Glomerular endothelial cell (primary cell): ENCODE measurements around the gene MTIF2. TPM values are rescaled to one million over a fixed set of nuclear protein-coding genes. Genes with fewer than 3 reads are reported as not detected.
"Not testable (repeated sequence)": the region's sequence is repeated elsewhere in the genome, so short reads cannot be mapped to it uniquely, and the experiment has no call there.

Experiments used
- DNase-seq: peaks from one replicate; pipeline ENCODE4 v3.0.0-alpha.2; 2011; ENCODE audit warnings: low read depth, low spot score; ENCODE audit errors: extremely low read depth
- total RNA-seq: library from RNA; depleted of rRNA; stranded (reverse); fragments of >200 nt; gene quantifications from 2 replicates; pipeline ENCODE4 v1.2.3, GENCODE V29; 2015

MTIF2 gene
- total RNA-seq, 1 donor from 2014 or later = 16.1 TPM

DNA sequence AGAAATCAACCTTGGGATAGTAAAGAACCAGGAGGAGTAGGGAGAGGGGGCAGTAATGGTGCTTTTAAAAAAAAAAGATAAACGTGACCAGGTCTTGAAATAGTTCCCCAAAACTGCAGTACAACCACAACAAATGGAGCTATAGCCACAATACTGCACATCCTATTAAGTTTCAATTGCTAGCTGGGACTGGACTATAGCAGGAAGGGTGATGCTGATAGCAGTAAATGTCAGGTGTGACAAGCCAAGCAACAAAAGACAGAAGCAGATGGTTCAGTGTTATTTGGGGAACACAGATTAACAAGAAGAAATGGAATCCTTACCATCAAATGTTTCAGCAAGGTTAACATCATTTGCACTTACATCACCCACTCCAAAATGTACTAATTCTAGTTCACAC lies 26.4 kb downstream of the MTIF2 start:
- no peak for DNase-seq

DNA sequence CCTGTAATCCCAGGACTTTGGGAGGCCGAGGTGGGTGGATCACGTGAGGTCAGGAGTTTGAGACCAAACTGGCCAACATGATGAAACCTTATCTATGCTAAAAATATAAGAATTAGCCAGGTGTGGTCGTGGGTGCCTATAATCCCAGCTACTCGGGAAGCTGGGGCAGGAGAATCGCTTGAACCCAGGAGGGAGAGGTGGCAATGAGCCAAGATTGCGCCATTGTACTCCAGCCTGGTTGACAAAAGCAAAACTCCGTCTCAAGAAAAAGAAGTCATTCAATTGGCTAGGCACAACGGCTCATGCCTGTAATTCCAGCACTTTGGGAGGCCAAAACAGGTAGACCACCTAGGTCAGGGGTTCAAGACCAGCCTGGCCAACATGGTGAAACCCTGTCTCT lies 27.4 kb downstream of the MTIF2 start:
- DNase-seq = not testable (repeated sequence)

DNA sequence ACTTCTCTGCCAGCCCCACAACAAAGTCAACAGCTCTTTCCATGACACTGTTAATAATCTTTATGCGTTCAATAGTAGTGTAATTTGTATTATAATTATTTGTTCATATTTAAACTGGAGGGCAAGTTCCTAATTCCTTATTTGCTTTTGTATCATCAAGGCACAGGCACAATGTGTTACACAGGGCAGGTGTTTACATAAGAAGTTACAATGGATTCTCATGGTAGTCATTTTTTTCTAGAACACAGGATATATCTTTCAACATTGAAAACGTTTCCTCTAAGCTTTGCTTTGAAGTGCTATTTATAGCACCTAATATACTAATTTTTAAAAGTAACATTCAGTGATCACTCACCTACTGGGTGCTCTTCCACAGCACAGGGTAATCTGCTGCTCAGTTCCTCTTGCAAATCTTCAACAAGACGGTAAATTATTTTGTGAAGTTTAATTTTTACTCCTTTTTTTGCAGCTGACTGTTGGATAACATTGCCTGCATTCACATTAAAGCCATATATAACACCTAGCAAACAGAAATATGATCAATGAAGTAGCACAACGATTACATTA lies 29.3 kb downstream of the MTIF2 start:
- DNase-seq = no peak

DNA sequence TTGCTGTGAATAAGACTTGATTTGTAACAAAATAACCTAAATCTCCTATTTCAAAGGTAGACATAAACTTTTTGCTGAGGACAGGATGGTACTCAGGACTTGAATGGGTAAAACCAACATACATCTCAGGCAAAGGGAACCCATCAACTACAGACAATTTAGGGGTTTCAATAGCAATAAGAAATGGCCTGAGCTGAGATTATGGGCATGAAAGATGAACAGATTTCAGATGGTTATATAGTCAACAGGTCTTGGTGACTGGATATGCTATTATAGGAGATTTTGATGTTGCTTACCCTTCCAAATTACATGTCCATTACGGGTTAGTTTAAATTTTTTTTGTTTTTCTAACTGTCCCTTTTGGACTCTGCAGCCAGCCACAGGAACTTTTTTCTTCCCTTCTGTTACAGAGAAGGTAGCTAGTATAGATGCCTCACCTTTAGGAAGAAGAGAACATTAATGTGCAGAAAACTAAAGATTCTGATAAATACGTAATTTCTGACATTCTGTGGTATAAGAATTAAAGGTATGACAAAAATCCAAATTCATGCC lies 32.0 kb downstream of the MTIF2 start:
- no peak for DNase-seq

DNA sequence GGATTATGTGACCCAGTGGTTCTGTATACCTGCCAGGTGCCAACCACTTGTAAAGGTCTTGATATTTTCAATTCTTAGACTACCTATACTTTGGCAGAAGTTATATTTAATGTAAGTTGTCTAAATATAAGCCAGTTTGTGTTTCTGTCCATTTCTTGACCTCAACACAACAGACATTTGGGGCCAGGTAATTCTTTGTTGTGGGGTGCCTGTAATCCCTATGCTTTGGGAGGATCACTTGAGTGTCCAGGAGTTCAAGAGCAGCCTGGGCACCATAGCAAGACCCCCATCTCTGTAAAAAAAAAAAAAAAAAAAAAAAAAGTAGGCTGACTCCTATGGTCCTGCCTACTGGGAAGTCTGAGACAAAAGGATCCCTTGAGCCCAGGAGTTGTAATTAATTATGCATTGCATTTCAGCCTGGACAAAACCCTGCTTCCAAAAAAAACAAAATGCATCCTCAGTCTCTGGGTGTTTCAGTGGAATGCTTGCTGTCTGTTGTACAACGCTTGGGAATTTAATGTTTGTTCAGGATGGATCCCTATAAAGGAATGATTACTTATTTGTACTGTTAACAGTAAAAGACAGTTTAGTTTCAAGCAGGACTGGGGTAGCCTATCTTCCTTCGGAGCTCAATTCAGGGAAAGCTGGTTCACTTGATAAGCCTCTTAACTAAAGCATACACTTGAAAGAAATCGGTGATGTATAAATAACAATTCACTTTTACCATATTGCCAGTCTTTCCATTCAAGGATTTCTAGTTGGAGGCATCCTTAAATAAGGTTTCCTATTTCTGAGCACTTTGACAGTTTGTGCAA lies 33.1 kb downstream of the MTIF2 start:
- DNase-seq = no peak

DNA sequence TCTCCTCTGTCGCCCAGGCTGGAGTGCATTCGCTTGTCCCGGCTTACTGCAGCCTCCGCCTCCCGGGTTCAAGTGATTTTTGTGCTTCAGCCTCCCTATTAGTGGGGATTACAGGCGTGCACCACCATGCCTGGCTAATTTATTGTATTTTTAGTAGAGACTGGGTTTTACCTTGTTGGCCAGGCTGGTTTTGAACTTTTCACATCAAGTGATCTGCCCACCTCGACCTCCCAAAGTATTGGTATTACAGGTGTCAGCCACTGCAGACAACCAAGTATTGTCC lies 35.4 kb downstream of the MTIF2 start:
- DNase-seq = no peak

DNA sequence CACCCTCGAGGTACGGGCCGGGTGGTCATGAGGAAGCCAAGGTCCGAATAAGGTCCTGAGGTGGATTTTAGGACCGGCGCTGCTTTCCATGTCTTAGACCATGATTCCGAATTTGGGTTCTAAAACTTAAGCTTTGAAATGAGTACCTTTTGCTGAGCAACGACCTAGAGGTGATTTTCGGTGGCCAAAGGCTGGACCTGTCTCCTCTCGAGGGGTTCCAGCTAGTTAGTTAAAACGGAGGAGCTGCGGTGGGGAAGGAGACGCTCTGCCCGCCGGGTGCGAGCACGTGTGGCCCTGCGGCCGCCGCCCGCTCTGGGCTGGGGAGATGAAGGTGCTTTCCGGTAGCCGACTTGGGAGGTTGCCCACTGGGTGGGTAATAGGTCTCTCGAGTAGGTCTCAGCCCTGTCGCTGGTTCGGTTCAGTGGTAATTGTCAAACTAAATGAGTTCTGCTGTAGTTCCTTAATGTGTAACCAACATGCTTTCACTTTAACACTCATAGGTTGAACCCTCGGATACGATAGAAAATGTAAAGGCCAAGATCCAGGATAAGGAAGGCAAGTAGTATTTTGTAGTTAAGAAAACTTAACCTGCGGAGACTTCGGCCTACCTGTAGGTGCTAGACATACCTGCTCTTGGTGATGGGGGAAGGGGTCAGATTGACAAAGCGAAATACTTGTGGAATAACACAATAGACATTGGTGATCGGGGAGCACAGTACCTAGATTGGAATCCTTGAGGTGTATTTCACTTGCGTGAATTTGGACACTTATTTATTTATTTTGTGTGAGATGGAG lies 36.0 kb downstream of the MTIF2 start:
- no peak for DNase-seq

DNA sequence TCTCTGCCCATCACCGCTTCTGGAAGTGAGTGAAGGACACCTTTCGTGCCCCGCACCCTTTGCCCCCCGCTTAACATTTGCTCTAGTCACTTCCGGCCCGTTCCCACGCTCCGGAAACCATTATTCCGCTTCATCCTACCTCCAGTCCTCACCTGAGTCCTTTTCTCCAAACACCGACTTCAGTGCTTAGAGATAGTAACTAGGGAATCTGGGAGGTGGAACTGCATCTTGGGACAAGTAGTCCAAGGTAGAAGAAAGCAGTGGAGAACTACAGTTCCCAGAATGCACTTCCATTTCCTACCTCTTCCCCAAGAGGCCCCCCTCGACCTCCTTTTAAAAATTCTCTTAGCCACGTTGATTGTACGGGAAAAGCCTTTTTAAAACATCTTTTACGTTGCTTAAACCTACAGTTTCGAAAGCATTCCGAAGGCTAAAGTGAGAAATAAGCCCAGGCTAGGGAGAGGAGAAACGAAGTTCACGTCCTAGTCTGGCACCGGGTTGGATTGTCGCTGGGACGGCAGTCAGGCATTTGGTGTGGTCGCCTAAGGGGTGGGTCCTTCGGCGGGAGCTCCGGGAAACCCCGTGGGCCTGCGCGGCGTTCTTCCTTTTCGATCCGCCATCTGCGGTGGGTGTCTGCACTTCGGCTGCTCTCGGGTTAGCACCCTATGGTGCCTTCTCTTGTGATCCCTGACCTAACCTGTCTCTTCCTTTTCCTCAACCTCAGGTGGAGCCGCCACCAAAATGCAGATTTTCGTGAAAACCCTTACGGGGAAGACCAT lies 36.8 kb downstream of the MTIF2 start, which contains the start of the genes CLHC1 and RPS27A:
Gene CLHC1 (minus strand): TSS at position 210 of the 779 bp plus-strand sequence. CDS start 9,882 bp downstream, outside the sequence.
Gene RPS27A (plus strand): TSS at position 605 of the 779 bp plus-strand sequence. CDS start 137 bp downstream, at position 742.
- DNase-seq = peak; percentile 97

DNA sequence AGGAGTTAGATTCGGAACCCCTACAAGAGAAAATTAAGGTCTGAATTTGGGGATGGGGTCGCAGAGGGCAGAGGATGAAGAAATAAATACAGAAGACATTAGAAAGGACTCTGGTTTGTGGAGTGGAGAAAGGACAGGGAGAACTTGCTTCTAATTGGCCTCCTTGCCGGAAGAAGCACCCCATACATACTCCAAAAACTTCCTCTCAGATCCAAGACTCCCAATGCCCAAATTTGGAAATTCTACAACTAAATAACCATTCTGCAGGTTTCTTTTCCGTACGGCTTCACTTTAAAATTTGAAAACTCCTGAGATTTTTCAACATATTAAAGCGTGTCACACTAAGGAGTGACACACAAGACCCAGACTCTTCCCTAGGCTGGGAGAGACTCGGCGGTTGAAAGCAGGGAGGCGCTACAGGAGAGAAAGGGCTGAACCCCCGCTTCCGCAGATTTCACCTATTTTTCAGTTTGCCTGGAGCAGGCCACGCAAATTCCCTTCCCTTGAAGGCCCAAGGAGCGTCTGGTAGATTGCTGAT lies 37.4 kb downstream of the MTIF2 start:
- no peak for DNase-seq

DNA sequence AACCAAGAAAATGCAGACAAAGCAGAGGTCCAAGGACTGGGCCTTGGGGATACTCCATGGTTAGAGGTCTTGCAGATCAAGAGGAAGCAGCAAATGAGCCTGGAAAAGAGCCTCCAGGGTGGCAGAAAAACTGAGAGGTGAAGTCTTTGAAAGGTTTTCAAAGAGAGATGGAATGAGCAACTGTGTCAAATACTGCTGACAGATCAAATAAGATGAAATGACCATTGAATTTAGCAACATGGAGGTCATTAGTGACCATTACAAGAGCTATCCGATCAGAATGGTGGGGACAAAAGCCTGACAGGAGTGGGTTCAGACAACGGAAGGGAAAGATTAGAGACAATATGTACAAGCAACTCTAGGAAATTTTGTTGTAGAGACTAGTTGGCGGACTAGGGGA lies 38.5 kb downstream of the MTIF2 start:
- no peak for DNase-seq

DNA sequence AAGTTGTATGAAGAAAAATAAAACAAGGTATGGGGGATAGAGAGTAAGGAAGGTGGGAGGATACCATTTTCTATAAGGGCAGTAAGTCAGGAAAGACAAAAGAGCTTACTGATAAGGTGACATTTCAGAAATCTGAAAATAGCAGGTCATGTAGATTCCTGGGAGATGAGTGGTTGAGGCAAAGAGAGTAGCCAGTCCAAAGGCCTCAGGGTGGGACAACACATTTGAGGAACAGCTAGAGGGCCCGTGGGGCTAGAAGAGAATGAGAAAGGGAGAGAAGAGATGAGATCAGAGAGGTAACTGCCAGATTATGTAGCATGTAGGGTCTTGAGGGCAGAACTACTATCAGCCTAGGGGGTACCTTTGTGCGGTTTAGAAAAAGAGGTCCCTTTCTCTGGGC lies 39.8 kb downstream of the MTIF2 start:
- no peak for DNase-seq

DNA sequence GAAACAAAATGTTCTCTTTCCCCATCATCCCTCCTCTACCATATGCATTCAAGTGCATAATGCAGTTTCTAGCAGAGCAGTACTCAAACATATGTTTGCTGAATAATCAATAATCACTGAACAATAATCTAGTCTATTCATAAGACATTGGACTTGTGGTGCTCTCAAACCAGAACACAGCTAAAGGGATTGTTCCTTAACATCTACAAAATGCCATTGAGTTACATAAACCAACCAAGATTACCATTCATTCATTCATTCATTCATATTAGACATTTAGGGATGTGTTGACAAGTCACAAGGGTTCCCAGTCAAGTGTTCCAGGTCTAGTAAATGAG lies 40.8 kb downstream of the MTIF2 start:
- DNase-seq = no peak

DNA sequence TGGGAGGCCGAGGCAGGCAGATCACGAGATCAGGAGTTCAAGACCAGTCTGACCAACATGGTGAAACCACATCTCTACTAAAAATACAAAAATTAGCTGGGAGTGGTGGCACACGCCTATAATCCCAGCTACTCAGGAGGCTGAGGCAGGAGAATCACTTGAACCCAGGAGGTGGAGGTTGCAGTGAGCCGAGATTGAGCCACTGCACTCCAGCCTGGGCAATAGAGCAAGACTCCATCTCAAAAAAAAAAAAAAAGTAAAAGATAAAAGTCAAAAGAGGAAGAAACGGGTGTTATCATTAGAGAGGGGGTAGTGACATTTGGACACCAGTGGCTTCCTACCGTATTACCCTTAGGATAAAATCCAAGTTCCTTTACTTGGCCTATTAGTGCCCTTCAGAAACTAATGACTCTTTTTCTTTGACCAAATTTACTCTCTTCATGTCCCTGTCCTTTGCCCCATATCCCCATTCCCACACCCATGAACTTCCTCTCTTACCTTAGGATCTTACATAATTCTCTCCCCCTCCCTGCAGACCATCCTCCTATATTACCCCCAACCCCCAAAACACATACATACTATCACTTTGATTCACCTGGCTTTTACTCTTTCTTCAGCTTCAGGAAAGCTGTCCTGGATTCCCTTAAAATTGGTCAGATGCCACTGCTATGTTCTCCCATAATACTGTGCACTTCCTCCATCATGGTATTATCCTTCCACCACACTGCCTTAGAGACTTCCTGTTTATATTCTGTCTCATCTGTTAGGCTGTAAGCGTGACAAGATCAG lies 41.4 kb downstream of the MTIF2 start:
- DNase-seq = not testable (repeated sequence)

DNA sequence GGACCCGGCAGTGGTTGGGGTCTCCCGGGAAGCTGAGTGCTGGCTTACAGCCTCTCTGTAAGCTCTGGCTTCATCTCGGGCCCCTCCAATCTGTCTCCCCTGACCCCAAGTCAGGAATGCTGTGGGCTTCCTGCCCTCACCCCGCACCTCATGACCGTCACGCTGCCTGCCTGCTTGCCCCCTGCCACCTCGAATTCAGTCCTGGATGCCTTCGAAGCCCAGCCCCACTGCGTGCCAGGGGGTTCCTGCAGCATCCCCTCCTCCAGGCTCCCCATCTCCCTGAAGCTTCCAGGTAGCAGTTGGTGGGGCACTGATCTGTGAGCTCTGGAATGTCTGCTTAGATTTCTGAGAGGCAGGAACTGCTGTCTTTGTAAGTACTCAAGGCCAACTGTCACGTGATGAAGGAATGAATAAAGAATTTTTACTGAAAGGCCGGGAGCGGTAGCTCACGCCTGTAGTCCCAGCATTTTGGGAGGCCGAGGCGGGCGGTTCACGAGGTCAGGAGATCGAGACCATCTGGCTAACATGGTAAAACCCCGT lies 43.5 kb downstream of the MTIF2 start:
- no peak for DNase-seq

DNA sequence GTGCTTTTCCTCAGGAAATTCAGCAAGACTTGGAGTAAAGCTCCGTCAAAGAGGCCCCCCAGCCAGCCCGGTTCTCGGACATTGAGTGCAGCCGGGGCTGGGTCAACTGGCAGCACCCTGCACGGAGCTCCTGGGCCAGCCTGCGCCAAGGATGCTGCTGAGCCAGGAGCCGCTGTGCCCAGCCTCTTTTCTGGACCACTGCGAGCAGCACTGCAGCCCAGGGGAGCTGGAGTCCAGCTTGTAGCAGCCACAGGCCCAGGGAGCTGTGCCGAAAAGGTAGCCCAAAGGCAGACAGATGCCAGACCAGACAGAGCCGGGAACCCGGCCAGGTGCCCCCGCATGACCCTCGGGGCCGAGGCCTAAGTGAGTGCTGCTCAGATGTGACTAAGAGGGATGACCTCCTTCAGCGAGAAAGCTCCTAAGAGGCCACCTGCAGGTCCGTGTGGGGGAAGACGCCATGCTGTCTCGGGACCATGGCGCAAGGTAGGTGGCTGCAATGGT lies 44.2 kb downstream of the MTIF2 start:
- no peak for DNase-seq

DNA sequence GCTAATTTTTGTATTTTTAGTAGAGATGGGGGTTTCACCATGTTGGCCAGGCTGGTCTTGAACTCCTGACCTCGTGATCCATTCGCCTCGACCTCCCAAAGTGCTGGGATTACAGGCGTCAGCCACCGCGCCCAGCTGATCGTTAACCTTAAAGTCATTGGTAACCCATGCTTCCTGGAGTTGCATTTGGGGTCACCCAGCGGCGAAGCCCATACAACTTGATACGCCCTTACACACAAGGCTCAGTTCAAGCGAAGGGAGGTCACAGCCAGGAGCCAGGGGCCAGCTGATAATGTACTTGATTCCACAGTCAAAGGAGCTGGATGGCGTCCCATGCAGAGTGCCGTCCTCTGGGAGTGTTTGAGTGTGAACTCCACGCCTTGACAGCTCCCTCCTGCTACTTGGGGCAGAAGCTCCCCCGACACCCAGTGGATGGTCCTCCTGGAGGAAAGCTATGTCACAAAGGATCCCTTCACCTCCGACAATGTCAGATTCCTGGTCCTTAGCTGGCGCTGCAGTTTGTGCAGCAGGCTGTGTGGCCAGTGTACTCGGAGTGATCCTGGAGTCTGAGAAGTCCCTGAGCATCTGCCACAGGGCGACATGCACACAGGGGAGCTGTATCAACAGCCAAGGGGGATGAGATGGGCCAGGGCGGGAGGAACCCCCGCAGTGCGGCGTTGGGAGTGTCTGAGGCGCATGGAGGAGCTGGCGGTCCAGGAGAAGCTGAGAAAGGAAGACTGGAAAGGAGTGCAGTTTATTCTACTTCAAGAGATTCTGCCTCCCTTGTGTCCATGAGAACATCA lies 44.9 kb downstream of the MTIF2 start:
- DNase-seq = no peak

DNA sequence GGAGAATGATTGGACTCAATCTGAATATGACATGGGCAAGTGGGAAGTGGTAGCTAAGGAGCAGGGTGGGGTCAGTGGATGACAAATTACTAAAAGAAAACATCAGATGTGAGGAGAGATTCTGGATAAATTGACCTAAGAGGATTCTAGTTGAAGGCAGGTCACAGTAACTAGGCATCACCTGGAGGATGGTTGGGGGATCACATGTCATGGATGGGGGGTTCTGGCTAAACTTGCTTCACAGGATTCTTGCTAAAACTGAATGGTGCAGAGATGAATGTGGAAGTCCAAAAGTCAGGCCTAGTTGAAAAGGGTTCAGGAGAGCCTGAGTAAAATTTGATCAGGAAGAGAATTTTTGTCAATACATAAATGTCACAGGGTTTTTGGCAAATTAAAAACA lies 55.2 kb downstream of the MTIF2 start:
- DNase-seq = no peak

DNA sequence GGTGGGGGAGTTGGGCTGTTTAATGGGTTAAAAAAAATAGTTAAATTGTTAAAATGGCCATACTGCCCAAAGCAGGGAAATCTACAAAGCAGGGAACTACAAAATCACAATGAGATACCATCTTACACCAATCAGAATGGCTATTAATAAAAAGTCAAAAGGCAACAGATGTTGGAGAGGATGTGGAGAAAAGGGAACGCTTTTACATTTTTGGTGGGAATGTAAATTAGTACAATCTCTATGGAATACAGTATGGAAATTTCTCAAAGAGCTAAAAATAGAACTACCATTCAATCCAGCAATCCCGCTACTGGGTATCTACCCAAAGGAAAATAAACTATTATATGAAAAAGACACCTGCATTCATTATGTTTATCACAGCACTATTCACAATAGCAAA lies 64.1 kb downstream of the MTIF2 start:
- no peak for DNase-seq
